Esophagus muscularis mucosa (tissue), 4 donors: ENCODE data around the gene SERPINB6.
"Not testable (repeated sequence)": the region's sequence is repeated elsewhere in the genome, so short reads cannot be mapped to it uniquely, and the experiment has no call there.

Experiments
- CTCF ChIP-seq, 3 experiments: fragments of 200-600 bp in 2 of 3; fragments of 450-650 bp in 1 of 3; sonication (generic) in 2 of 3; IDR thresholded peaks; one replicate each; pipeline ENCODE4 v1.5.1; 2017 to 2019; ENCODE audit warnings: antibody characterized with exemption in 3 of 3, mild to moderate bottlenecking in 2 of 3, moderate library complexity in 1 of 3
- EP300 ChIP-seq: sonication (generic); formaldehyde crosslinking; IDR thresholded peaks from one replicate; pipeline ENCODE4 v1.6.1; 2017; ENCODE audit warnings: antibody characterized with exemption
- POLR2A ChIP-seq: fragments of 450-650 bp; IDR thresholded peaks from one replicate; pipeline ENCODE4 v1.6.1; 2017; ENCODE audit warnings: antibody characterized with exemption, moderate library complexity, mild to moderate bottlenecking, low read depth

- not testable (repeated sequence) for TF ChIP-seq CTCF (IDR thresholded peaks at IDR 0.05); POLR2A; EP300
Measured at GRCh38 chr6:2908516-2908915, 62.9 kb downstream of the SERPINB6 start.
